Measurements from ENCODE around the gene RIPPLY3. TPM values are rescaled to one million over a fixed set of nuclear protein-coding genes. Genes with fewer than 3 reads are reported as not detected.

Gene RIPPLY3
- total and polyA plus RNA-seq, 2 of the 13 experiments (the other 11 are each of a cell fraction or from before 2014, with no cell fraction given) = 0.09 to 2.9 TPM

DNA sequence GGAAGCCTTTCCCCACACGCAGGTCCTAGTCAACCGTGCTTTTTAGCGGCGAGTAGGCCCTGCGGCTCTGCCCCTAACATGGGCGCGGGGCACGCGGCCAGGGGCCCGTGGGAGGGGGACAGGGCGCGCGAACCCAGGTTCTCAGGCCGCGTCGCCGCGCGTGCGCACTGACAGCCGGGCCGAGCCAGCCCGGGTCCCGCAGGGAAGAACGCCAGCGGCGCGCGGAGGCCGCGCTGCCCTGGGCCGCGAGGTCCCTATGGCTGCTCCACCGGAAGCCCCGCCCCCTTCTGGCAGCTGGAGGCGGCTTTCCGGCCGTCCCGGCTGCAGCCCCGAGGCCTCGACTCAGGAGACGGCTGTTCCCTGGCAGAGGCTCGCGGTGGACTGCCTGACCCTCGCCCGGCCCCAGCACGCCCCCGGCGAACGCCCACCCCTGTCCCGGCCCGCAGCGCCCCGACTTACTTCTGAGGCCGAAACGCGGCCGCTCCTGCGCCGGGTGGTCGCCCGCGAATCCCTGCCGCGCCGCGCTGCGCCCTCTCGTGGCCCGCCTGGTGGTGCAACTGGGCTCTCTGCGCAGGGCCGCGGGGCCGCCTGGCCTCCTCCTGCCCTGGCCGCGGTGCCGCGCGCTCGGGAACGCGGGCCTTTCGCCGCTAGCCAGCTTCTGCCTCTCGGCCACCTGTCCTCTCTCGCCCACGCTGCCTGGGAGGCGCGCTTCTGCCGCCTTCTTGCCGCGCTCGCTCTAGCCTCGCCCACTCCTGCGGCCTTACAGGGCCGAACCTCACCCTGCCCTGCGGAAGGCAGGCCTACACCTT is 16.6 kb upstream of the RIPPLY3 start (continued):
- TF ChIP-seq, protein P1, sequence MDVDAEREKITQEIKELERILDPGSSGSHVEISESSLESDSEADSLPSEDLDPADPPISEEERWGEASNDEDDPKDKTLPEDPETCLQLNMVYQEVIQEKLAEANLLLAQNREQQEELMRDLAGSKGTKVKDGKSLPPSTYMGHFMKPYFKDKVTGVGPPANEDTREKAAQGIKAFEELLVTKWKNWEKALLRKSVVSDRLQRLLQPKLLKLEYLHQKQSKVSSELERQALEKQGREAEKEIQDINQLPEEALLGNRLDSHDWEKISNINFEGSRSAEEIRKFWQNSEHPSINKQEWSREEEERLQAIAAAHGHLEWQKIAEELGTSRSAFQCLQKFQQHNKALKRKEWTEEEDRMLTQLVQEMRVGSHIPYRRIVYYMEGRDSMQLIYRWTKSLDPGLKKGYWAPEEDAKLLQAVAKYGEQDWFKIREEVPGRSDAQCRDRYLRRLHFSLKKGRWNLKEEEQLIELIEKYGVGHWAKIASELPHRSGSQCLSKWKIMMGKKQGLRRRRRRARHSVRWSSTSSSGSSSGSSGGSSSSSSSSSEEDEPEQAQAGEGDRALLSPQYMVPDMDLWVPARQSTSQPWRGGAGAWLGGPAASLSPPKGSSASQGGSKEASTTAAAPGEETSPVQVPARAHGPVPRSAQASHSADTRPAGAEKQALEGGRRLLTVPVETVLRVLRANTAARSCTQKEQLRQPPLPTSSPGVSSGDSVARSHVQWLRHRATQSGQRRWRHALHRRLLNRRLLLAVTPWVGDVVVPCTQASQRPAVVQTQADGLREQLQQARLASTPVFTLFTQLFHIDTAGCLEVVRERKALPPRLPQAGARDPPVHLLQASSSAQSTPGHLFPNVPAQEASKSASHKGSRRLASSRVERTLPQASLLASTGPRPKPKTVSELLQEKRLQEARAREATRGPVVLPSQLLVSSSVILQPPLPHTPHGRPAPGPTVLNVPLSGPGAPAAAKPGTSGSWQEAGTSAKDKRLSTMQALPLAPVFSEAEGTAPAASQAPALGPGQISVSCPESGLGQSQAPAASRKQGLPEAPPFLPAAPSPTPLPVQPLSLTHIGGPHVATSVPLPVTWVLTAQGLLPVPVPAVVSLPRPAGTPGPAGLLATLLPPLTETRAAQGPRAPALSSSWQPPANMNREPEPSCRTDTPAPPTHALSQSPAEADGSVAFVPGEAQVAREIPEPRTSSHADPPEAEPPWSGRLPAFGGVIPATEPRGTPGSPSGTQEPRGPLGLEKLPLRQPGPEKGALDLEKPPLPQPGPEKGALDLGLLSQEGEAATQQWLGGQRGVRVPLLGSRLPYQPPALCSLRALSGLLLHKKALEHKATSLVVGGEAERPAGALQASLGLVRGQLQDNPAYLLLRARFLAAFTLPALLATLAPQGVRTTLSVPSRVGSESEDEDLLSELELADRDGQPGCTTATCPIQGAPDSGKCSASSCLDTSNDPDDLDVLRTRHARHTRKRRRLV (CRISPR knock-in tag; IDR thresholded peaks at IDR 0.05) = 0 out of 2 replicates have a peak, but pooled peaks have one; percentile 2
- TF ChIP-seq PHF21A (CRISPR knock-in tag; IDR thresholded peaks at IDR 0.05) (peak; percentile 46), NPAS2 (CRISPR knock-in tag; IDR thresholded peaks at IDR 0.05; ENCODE audit: borderline replicate concordance) (no peak), ETV6 (CRISPR knock-in tag; conservative IDR thresholded peaks at IDR 0.05) (peak; percentile 68), RARA (CRISPR knock-in tag; IDR thresholded peaks at IDR 0.05) (peak; percentile 42), TOE1 (CRISPR knock-in tag; IDR thresholded peaks at IDR 0.05) (no peak), BRD4 (CRISPR knock-in tag; IDR thresholded peaks at IDR 0.05) (peak; percentile 12; the same call in 1 of the 2 replicates), CEBPB (IDR thresholded peaks at IDR 0.05; ENCODE audit: borderline replicate concordance, low read depth, low read length) (no peak; the same call in 1 of the 2 replicates), ZNF598 (CRISPR knock-in tag; IDR thresholded peaks at IDR 0.05; ENCODE audit: borderline replicate concordance) (no peak), RAD21 (CRISPR knock-in tag; IDR thresholded peaks at IDR 0.05) (peak; percentile 88), CEBPG (CRISPR knock-in tag; IDR thresholded peaks at IDR 0.05) (peak; percentile 5; the same call in 1 of the 2 replicates), ZNF549 (CRISPR knock-in tag; IDR thresholded peaks at IDR 0.05) (0 out of 2 replicates have a peak, but pooled peaks have one; percentile 34), NBN (conservative IDR thresholded peaks at IDR 0.05) (no peak), ZNF75D (CRISPR knock-in tag; IDR thresholded peaks at IDR 0.05; ENCODE audit: borderline replicate concordance) (no peak)
- TF ChIP-seq, protein P2, sequence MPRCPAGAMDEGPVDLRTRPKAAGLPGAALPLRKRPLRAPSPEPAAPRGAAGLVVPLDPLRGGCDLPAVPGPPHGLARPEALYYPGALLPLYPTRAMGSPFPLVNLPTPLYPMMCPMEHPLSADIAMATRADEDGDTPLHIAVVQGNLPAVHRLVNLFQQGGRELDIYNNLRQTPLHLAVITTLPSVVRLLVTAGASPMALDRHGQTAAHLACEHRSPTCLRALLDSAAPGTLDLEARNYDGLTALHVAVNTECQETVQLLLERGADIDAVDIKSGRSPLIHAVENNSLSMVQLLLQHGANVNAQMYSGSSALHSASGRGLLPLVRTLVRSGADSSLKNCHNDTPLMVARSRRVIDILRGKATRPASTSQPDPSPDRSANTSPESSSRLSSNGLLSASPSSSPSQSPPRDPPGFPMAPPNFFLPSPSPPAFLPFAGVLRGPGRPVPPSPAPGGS (CRISPR knock-in tag; IDR thresholded peaks at IDR 0.05) = peak; percentile 97
- TF ChIP-seq, protein P3, sequence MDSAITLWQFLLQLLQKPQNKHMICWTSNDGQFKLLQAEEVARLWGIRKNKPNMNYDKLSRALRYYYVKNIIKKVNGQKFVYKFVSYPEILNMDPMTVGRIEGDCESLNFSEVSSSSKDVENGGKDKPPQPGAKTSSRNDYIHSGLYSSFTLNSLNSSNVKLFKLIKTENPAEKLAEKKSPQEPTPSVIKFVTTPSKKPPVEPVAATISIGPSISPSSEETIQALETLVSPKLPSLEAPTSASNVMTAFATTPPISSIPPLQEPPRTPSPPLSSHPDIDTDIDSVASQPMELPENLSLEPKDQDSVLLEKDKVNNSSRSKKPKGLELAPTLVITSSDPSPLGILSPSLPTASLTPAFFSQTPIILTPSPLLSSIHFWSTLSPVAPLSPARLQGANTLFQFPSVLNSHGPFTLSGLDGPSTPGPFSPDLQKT (CRISPR knock-in tag; IDR thresholded peaks at IDR 0.05; ENCODE audit: borderline replicate concordance) = peak; percentile 17; the same call in 1 of the 2 replicates
- TF ChIP-seq, protein P4, sequence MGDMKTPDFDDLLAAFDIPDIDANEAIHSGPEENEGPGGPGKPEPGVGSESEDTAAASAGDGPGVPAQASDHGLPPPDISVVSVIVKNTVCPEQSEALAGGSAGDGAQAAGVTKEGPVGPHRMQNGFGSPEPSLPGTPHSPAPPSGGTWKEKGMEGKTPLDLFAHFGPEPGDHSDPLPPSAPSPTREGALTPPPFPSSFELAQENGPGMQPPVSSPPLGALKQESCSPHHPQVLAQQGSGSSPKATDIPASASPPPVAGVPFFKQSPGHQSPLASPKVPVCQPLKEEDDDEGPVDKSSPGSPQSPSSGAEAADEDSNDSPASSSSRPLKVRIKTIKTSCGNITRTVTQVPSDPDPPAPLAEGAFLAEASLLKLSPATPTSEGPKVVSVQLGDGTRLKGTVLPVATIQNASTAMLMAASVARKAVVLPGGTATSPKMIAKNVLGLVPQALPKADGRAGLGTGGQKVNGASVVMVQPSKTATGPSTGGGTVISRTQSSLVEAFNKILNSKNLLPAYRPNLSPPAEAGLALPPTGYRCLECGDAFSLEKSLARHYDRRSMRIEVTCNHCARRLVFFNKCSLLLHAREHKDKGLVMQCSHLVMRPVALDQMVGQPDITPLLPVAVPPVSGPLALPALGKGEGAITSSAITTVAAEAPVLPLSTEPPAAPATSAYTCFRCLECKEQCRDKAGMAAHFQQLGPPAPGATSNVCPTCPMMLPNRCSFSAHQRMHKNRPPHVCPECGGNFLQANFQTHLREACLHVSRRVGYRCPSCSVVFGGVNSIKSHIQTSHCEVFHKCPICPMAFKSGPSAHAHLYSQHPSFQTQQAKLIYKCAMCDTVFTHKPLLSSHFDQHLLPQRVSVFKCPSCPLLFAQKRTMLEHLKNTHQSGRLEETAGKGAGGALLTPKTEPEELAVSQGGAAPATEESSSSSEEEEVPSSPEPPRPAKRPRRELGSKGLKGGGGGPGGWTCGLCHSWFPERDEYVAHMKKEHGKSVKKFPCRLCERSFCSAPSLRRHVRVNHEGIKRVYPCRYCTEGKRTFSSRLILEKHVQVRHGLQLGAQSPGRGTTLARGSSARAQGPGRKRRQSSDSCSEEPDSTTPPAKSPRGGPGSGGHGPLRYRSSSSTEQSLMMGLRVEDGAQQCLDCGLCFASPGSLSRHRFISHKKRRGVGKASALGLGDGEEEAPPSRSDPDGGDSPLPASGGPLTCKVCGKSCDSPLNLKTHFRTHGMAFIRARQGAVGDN (CRISPR knock-in tag; IDR thresholded peaks at IDR 0.05) = peak; percentile 100

All from HepG2 (cell line).